ENCODE results near the gene GLIS1.

The GLIS1 gene

DNA sequence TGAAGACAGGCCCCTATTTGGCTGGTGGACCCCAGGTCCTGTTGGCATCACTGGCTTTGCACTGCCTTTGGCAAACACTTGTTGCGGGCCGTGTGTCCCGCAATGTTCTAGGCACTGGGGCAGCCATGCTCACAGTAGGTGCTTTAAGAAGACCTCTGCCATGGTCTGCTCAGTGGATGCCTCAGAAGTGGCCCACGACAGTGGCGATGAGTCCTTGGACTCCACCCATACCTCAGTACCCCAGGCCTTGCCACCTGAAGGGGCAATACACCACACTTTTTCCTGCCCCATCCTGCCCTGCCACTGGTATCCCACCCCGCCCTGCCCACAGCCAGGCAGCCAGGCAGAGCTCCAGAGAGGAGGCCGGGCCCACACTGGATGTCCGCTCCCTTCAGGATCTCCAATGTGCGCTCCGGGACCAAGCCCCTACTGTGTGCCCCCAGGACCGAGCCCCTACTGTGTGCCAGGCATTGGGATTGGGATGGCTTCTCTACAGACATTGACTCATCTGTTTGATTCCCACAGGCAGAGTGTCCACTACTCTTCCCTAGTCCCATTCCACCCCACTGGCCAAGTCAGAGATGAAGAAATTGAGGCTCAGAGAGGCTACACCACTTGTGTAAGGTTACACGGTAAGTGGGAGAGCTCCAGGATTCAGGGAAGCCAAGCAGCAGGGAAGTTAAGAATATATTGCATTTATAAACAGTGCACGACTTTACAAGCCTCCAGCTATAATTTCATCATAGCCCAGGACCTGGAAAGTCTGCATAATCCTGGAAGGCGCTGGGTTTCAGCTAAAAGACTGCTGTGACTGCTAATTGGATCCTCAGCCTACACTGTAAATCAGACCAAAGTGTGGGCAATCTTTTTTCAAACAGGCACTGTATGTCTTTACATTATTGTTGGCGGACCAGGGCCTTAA, 178.1 kb downstream of the GLIS1 start:
- no peaks in the 10 kb centered on the region for H3K9me3 ChIP-seq (ENCODE audit: severe bottlenecking)
- peak; percentile 44 for DNase-seq (ENCODE audit: low spot score)
- no peak for TF ChIP-seq CTCF (IDR thresholded peaks at IDR 0.05; ENCODE audit: poor library complexity, severe bottlenecking)
- no peak overlapping the region for H3K27ac ChIP-seq (ENCODE audit: poor library complexity, severe bottlenecking)
- ATAC-seq (ENCODE audit: low read depth) = no peak
- no peaks in the 10 kb centered on the region for H3K4me1 ChIP-seq (ENCODE audit: insufficient read depth, poor library complexity, severe bottlenecking)
- H3K27me3 ChIP-seq (ENCODE audit: insufficient read depth, poor library complexity, severe bottlenecking) = peaks cover 12% of the 10 kb centered on the region
- no peak overlapping the region for H3K4me3 ChIP-seq (ENCODE audit: severe bottlenecking)
- no peaks in the 10 kb centered on the region for H3K36me3 ChIP-seq (ENCODE audit: low read depth)

DNA sequence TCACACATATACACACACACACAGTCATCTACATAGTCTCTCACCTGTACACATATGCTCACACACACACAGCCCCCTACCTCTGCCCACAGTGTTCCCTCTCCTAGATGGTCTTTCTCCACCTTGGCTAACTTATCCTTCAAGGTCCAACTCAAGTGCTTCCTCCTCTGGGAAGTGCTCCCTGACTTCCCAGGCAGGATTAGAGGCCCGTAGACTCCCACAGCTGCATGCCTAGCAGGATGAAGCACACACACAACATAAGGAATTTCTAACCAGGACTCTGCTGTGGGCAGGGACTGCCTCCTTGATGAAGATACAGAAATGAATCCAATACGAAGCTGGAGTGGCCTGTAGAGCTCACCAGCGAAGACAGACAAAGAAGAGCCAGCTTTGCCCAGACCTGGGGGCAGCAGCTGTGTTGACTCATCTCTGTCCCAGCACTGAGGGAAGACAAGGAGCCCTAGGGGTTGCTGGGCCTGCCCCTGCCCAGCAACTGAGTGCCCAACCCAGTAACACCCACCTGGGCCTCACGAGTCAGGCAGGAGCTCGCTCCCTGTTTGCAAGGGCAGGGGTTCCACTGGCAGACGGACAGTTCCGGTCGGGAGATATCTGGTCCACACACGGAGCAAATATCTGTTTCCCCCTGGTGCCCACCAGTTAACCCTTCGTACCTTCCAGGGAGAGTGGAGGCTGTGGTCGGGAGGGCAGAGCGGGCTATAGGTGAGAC, 178.9 kb downstream of the GLIS1 start:
- peaks cover 10% of the 10 kb centered on the region for H3K27me3 ChIP-seq (ENCODE audit: insufficient read depth, poor library complexity, severe bottlenecking)
- H3K4me3 ChIP-seq (ENCODE audit: severe bottlenecking) = no peak overlapping the region
- ATAC-seq (ENCODE audit: low read depth) = no peak
- no peaks in the 10 kb centered on the region for H3K4me1 ChIP-seq (ENCODE audit: insufficient read depth, poor library complexity, severe bottlenecking)
- peak; percentile 37 for DNase-seq (ENCODE audit: low spot score)
- H3K9me3 ChIP-seq (ENCODE audit: severe bottlenecking) = no peaks in the 10 kb centered on the region
- no peak overlapping the region for H3K27ac ChIP-seq (ENCODE audit: poor library complexity, severe bottlenecking)
- no peak for TF ChIP-seq CTCF (IDR thresholded peaks at IDR 0.05; ENCODE audit: poor library complexity, severe bottlenecking)
- H3K36me3 ChIP-seq (ENCODE audit: low read depth) = no peaks in the 10 kb centered on the region

GRCh38 chr1:53559391-53559815, 179.6 kb downstream of the GLIS1 start:
- Histone ChIP-seq H3K9me3 (ENCODE audit: severe bottlenecking) (no peaks in the 10 kb centered on the region), H3K36me3 (ENCODE audit: low read depth) (no peaks in the 10 kb centered on the region), H3K27ac (ENCODE audit: poor library complexity, severe bottlenecking) (no peak overlapping the region), H3K4me3 (ENCODE audit: severe bottlenecking) (no peak overlapping the region), H3K27me3 (ENCODE audit: insufficient read depth, poor library complexity, severe bottlenecking) (peaks cover 7% of the 10 kb centered on the region), H3K4me1 (ENCODE audit: insufficient read depth, poor library complexity, severe bottlenecking) (no peaks in the 10 kb centered on the region)
- ATAC-seq (ENCODE audit: low read depth) = no peak
- no peak for TF ChIP-seq CTCF (IDR thresholded peaks at IDR 0.05; ENCODE audit: poor library complexity, severe bottlenecking)
- peak; percentile 30 for DNase-seq (ENCODE audit: low spot score)

- Histone ChIP-seq H3K4me1 (ENCODE audit: insufficient read depth, poor library complexity, severe bottlenecking) (no peaks in the 10 kb centered on the region), H3K4me3 (ENCODE audit: severe bottlenecking) (no peak overlapping the region), H3K36me3 (ENCODE audit: low read depth) (no peaks in the 10 kb centered on the region), H3K9me3 (ENCODE audit: severe bottlenecking) (no peaks in the 10 kb centered on the region), H3K27me3 (ENCODE audit: insufficient read depth, poor library complexity, severe bottlenecking) (peaks cover 1% of the 10 kb centered on the region), H3K27ac (ENCODE audit: poor library complexity, severe bottlenecking) (no peak overlapping the region)
- TF ChIP-seq CTCF (IDR thresholded peaks at IDR 0.05; ENCODE audit: poor library complexity, severe bottlenecking) = no peak
- DNase-seq (ENCODE audit: low spot score) = no peak
- no peak for ATAC-seq (ENCODE audit: low read depth)
These were observed 180.1 kb downstream of the GLIS1 start for GRCh38 chr1:53558739-53559315.

All from RWPE2 (cell line).